ENCODE results near the gene RNASE11. TPM values are rescaled to one million over a fixed set of nuclear protein-coding genes. Genes with fewer than 3 reads are reported as not detected.
A peak's percentile ranks its signal among the peaks of the same experiment; 100 is the strongest.

RNASE11 gene
- not detected in 2 replicates for total RNA-seq

DNA sequence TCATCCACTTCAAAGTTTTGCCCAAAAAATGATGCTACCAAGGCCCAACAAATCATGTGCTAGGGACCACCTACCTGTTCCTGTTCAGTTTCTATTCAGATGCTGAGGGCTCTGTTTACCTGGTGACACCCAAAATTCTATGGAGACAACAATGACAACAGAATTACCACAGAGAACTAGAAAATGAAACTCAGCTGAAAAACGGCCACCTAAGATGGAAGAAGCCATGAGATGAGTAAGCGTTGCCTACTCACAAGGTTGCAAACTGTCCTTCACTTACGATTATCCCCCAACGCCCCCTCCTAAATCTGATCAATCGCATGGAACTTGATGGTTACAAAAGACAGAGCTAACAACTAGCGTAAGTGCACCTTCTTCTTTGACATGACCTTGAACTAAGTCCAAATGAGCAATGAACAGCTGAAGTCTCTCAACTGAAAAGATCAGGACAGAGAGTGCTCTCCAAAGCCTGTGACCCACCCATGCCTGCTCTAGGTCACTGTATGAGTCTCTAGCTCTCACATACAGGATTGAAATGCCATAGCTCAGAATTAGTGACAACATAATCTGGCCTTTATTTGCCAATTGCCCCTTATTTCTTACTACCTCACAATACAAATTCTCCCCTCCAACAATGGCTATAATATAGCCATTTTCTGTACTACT lies at the start of gene RNASE11:
Gene RNASE11 (minus strand): TSS at position 513 of the 666 bp plus-strand sequence.
- Mint-ChIP-seq H3K9me3 (no peaks in the 10 kb centered on the region), H3K36me3 (ENCODE audit: low read depth) (no peaks in the 10 kb centered on the region), H3K4me3 (no peak within 1 kb of the TSS), H3K4me1 (ENCODE audit: low read depth) (peaks cover 10% of the 10 kb centered on the region), H3K27ac (peak within 1 kb of the TSS; percentile 8), H3K27me3 (ENCODE audit: insufficient read depth) (peaks cover 8% of the 10 kb centered on the region)
- DNase-seq (ENCODE audit: low spot score), result no peak
- intact Hi-C loops (cut with micrococcal nuclease), result no loop called here

- intact Hi-C loops (cut with micrococcal nuclease), result loop anchor here (1.0 to 5.0 kb wide), 8 partner anchors 8 to 339 kb away; partner anchors contain the start of gene PARP2
- DNase-seq (ENCODE audit: low spot score), result peak; percentile 53
- peak overlapping the region; percentile 85 for H3K4me3 Mint-ChIP-seq
- H3K9me3 Mint-ChIP-seq, result peaks cover 4% of the 10 kb centered on the region
- peaks cover 74% of the 10 kb centered on the region for H3K27me3 Mint-ChIP-seq (ENCODE audit: insufficient read depth)
- H3K4me1 Mint-ChIP-seq (ENCODE audit: low read depth), result peaks cover 54% of the 10 kb centered on the region
- peaks cover 3% of the 10 kb centered on the region for H3K36me3 Mint-ChIP-seq (ENCODE audit: low read depth)
- H3K27ac Mint-ChIP-seq, result peak overlapping the region; percentile 91
Measured at GRCh38 chr14:20632831-20633691, 45.3 kb upstream of the RNASE11 start.

DNA sequence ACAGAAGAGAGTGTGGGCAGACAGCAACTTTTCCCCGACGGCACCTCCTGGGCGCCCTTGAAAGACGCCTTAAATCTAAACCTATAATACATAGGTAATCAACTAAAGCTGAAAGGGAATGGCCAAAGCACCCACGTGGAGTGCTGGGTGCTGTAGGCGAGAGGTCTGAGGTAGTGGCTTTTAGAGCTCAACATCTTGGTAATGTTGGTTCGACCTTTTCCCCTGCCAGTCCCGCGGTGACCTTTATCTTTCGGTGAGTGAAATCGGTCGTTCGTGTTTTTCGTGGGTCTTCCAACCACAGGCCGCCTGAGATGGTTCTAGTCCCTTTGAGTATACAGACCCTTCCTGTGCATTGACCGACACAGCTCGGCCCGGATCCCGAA lies 44.6 kb upstream of the RNASE11 start:
- H3K36me3 Mint-ChIP-seq (ENCODE audit: low read depth), result peaks cover 3% of the 10 kb centered on the region
- intact Hi-C loops (cut with micrococcal nuclease), result loop anchor here (2.0 to 5.0 kb wide), 3 partner anchors 58 to 340 kb away; partner anchors contain the start of gene PARP2
- no peak for DNase-seq (ENCODE audit: low spot score)
- peak overlapping the region; percentile 91 for H3K27ac Mint-ChIP-seq
- peaks cover 60% of the 10 kb centered on the region for H3K4me1 Mint-ChIP-seq (ENCODE audit: low read depth)
- H3K27me3 Mint-ChIP-seq (ENCODE audit: insufficient read depth), result peaks cover 80% of the 10 kb centered on the region
- H3K4me3 Mint-ChIP-seq, result peak overlapping the region; percentile 85
- peaks cover 4% of the 10 kb centered on the region for H3K9me3 Mint-ChIP-seq

- no peak for DNase-seq (ENCODE audit: low spot score)
- Mint-ChIP-seq H3K9me3 (peaks cover 4% of the 10 kb centered on the region), H3K36me3 (ENCODE audit: low read depth) (peaks cover 3% of the 10 kb centered on the region), H3K27ac (peak overlapping the region; percentile 21), H3K4me1 (ENCODE audit: low read depth) (peaks cover 65% of the 10 kb centered on the region), H3K27me3 (ENCODE audit: insufficient read depth) (peaks cover 82% of the 10 kb centered on the region), H3K4me3 (peak overlapping the region; percentile 85)
- intact Hi-C loops (cut with micrococcal nuclease), result loop anchor here (2.0 to 5.0 kb wide), 3 partner anchors 59 to 340 kb away; partner anchors contain the start of gene PARP2
Measured at GRCh38 chr14:20631880-20632389, 44.1 kb upstream of the RNASE11 start.

GRCh38 chr14:20631023-20631879 lies 43.5 kb upstream of the RNASE11 start:
- peaks cover 83% of the 10 kb centered on the region for H3K27me3 Mint-ChIP-seq (ENCODE audit: insufficient read depth)
- intact Hi-C loops (cut with micrococcal nuclease), result loop anchor here (5.0 kb wide), 2 partner anchors 289 to 341 kb away; partner anchors contain the start of gene PARP2
- H3K4me1 Mint-ChIP-seq (ENCODE audit: low read depth), result peaks cover 72% of the 10 kb centered on the region
- DNase-seq (ENCODE audit: low spot score), result no peak
- H3K27ac Mint-ChIP-seq, result peak overlapping the region; percentile 63
- H3K4me3 Mint-ChIP-seq, result peak overlapping the region; percentile 85
- H3K36me3 Mint-ChIP-seq (ENCODE audit: low read depth), result peaks cover 3% of the 10 kb centered on the region
- peaks cover 4% of the 10 kb centered on the region for H3K9me3 Mint-ChIP-seq

DNA sequence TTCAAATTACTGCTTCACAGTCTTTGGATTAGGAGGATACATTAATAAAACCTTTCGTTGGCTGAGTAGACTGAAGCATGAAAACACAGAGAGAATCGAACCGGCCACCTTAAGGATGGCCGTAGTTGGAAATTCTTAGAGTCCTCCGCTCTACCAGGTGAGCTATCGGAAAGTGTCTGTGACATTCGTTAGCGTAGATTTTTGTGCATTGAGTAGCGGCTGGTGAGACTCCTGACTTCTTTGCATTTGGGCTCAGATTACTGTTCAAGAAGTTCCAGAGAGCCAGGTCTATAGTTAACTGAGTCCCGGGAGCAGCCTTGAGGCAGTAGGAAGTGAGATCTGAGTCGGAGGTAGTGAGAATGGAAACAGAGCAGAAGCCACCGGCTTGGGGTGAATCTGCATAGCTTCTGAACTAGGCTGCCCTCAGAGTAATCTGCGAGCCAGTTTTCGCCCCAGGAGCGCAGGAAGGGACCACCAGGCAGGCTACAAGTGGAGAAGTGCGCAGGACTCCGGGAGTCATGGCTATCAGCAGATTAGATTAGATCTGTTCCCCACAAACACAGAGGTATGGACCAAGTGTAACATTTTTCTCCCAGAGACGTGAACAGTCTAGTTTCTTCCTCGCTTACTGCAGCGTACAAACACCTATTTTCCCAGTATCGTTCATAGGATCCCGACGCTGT lies 42.7 kb upstream of the RNASE11 start:
- Mint-ChIP-seq H3K27ac (peak overlapping the region; percentile 63), H3K27me3 (ENCODE audit: insufficient read depth) (peaks cover 82% of the 10 kb centered on the region), H3K9me3 (peaks cover 4% of the 10 kb centered on the region), H3K4me3 (peak overlapping the region; percentile 75), H3K36me3 (ENCODE audit: low read depth) (peaks cover 3% of the 10 kb centered on the region), H3K4me1 (ENCODE audit: low read depth) (peaks cover 79% of the 10 kb centered on the region)
- DNase-seq (ENCODE audit: low spot score), result no peak
- intact Hi-C loops (cut with micrococcal nuclease), result loop anchor here (5.0 kb wide), 2 partner anchors 288 to 342 kb away; partner anchors contain the start of gene PARP2

- H3K4me3 Mint-ChIP-seq, result no peak overlapping the region
- H3K36me3 Mint-ChIP-seq (ENCODE audit: low read depth), result peaks cover 6% of the 10 kb centered on the region
- no peak for DNase-seq (ENCODE audit: low spot score)
- peaks cover 89% of the 10 kb centered on the region for H3K4me1 Mint-ChIP-seq (ENCODE audit: low read depth)
- intact Hi-C loops (cut with micrococcal nuclease), result no loop called here
- peaks cover 76% of the 10 kb centered on the region for H3K27me3 Mint-ChIP-seq (ENCODE audit: insufficient read depth)
- H3K27ac Mint-ChIP-seq, result no peak overlapping the region
- no peaks in the 10 kb centered on the region for H3K9me3 Mint-ChIP-seq
Measured at GRCh38 chr14:20628063-20628854, 40.5 kb upstream of the RNASE11 start.

DNA sequence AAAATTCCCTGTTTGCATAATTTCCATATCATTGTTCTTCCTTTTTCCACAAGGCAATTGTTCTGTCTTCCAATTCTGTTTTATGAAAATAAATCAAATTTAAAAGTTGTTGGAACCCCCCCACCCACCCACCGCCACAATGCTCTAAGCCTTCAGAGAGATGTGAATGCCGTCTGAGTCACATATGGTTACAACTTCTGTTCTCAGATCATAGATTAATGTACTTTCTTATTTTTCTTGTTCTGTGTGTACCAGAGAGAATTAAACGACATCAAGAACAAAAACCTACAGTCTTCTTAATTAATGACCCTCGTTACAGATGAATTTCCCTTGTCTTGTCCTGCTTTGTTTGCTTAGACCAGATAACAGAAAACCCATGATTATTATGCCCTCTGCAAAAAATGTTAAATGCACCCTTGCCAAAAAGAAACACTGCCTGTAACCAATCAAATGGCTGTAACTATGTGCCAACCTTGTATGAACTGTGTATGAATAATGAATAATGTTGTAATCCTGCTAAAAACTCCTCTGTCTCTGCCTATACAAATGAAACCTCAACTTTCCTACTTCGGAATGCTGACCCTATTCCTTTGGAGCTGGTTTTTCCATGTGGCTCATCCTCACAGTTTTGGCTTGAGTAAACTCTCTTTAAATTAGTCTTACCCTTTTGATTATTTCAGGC lies 39.7 kb upstream of the RNASE11 start:
- Mint-ChIP-seq H3K4me1 (ENCODE audit: low read depth) (peaks cover 89% of the 10 kb centered on the region), H3K9me3 (no peaks in the 10 kb centered on the region), H3K27me3 (ENCODE audit: insufficient read depth) (peaks cover 70% of the 10 kb centered on the region), H3K4me3 (no peak overlapping the region), H3K36me3 (ENCODE audit: low read depth) (peaks cover 6% of the 10 kb centered on the region), H3K27ac (no peak overlapping the region)
- intact Hi-C loops (cut with micrococcal nuclease), result no loop called here
- no peak for DNase-seq (ENCODE audit: low spot score)

- no peak for DNase-seq (ENCODE audit: low spot score)
- Mint-ChIP-seq H3K4me3 (peak overlapping the region; percentile 29), H3K27ac (no peak overlapping the region), H3K36me3 (ENCODE audit: low read depth) (peaks cover 10% of the 10 kb centered on the region), H3K27me3 (ENCODE audit: insufficient read depth) (peaks cover 64% of the 10 kb centered on the region), H3K4me1 (ENCODE audit: low read depth) (peaks cover 90% of the 10 kb centered on the region), H3K9me3 (no peaks in the 10 kb centered on the region)
- intact Hi-C loops (cut with micrococcal nuclease), result no loop called here
Measured at GRCh38 chr14:20626274-20626673, 38.5 kb upstream of the RNASE11 start.

GRCh38 chr14:20624495-20625070 lies 36.8 kb upstream of the RNASE11 start:
- H3K27me3 Mint-ChIP-seq (ENCODE audit: insufficient read depth), result peaks cover 51% of the 10 kb centered on the region
- H3K4me1 Mint-ChIP-seq (ENCODE audit: low read depth), result peaks cover 78% of the 10 kb centered on the region
- intact Hi-C loops (cut with micrococcal nuclease), result loop anchor here (1.0 kb wide), 3 partner anchors 9 to 59 kb away; no protein-coding TSS in a partner anchor
- peak overlapping the region; percentile 87 for H3K27ac Mint-ChIP-seq
- H3K36me3 Mint-ChIP-seq (ENCODE audit: low read depth), result peaks cover 10% of the 10 kb centered on the region
- no peaks in the 10 kb centered on the region for H3K9me3 Mint-ChIP-seq
- peak; percentile 28 for DNase-seq (ENCODE audit: low spot score)
- peak overlapping the region; percentile 77 for H3K4me3 Mint-ChIP-seq

All from activated T-helper 1 cell treated with anti-CD3 and anti-CD28 coated beads, Interleukin-12 subunit alpha, Interleukin-12 subunit beta, Interleukin-2, Interleukin-4 antibody, amounts not matched to agents 30 ng/mL and 10 ng/mL and 1 ng/mL, durations not matched to agents 14 hours and 24 hours and 36 hours (primary cell).